Measurements from ENCODE around the gene ANKRD13C.
"Not testable (repeated sequence)": the region's sequence is repeated elsewhere in the genome, so short reads cannot be mapped to it uniquely, and the experiment has no call there.

ANKRD13C gene

GRCh38 chr1:70355111-70355407, 537 bp upstream of the ANKRD13C start:
- Histone ChIP-seq H3K27ac (no peak overlapping the region), H3K27me3 (peaks cover 38% of the 10 kb centered on the region), H3K4me3 (ENCODE audit: low read depth in 1 of 2, low read length in 1 of 2) (peak overlapping the region; percentile 78 to 80), H3K4me1 (ENCODE audit: control insufficient read depth in 1 of 2, insufficient read depth in 1 of 2, low read depth in 1 of 2, low read length in 1 of 2) (peaks cover 13 to 24% of the 10 kb centered on the region in 2 experiments), H3K36me3 (no peaks in the 10 kb centered on the region), H3K9me3 (no peaks in the 10 kb centered on the region)
- TF ChIP-seq, protein P1, sequence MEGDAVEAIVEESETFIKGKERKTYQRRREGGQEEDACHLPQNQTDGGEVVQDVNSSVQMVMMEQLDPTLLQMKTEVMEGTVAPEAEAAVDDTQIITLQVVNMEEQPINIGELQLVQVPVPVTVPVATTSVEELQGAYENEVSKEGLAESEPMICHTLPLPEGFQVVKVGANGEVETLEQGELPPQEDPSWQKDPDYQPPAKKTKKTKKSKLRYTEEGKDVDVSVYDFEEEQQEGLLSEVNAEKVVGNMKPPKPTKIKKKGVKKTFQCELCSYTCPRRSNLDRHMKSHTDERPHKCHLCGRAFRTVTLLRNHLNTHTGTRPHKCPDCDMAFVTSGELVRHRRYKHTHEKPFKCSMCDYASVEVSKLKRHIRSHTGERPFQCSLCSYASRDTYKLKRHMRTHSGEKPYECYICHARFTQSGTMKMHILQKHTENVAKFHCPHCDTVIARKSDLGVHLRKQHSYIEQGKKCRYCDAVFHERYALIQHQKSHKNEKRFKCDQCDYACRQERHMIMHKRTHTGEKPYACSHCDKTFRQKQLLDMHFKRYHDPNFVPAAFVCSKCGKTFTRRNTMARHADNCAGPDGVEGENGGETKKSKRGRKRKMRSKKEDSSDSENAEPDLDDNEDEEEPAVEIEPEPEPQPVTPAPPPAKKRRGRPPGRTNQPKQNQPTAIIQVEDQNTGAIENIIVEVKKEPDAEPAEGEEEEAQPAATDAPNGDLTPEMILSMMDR (IDR thresholded peaks at IDR 0.05), result no peak

GRCh38 chr1:70353601-70354331, 756 bp downstream of the ANKRD13C start:
- Histone ChIP-seq H3K27me3 (peaks cover 38% of the 10 kb centered on the region), H3K9me3 (no peaks in the 10 kb centered on the region), H3K4me1 (ENCODE audit: control insufficient read depth in 1 of 2, insufficient read depth in 1 of 2, low read depth in 1 of 2, low read length in 1 of 2) (peaks cover 13 to 24% of the 10 kb centered on the region in 2 experiments), H3K27ac (peak overlapping the region; percentile 62), H3K4me3 (ENCODE audit: low read depth in 1 of 2, low read length in 1 of 2) (peak overlapping the region; percentile 78 to 80), H3K36me3 (no peaks in the 10 kb centered on the region)
- TF ChIP-seq, protein P1 (IDR thresholded peaks at IDR 0.05), result no peak

DNA sequence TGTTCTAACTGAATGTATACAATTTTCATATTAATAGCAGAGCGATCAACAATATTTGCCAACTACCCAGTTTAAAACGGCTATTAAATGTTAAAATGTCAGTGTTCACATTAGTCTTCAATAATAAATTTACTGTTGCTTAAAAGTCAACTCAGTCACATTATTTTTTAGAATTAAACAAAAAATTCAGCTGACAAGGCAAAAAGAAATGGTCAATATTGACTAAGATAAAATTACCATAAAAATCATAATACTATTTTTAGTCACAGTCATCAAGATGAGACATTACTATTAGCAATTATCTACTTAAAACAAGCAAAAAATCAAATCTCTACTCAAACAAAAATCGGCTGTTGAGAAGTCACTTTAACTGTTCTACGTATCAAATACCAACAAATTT, 1.5 kb downstream of the ANKRD13C start:
- no peak overlapping the region for H3K4me3 ChIP-seq (ENCODE audit: low read depth in 1 of 2, low read length in 1 of 2)
- H3K4me1 ChIP-seq (ENCODE audit: control insufficient read depth in 1 of 2, insufficient read depth in 1 of 2, low read depth in 1 of 2, low read length in 1 of 2), result peaks cover 13 to 24% of the 10 kb centered on the region in 2 experiments
- no peak overlapping the region for H3K27ac ChIP-seq

GRCh38 chr1:70349799-70350198, 4.7 kb downstream of the ANKRD13C start:
- peaks cover 23% of the 10 kb centered on the region for H3K27me3 ChIP-seq
- H3K4me3 ChIP-seq (ENCODE audit: low read depth in 1 of 2, low read length in 1 of 2); H3K9me3 ChIP-seq; H3K27ac ChIP-seq; H3K36me3 ChIP-seq: not testable (repeated sequence)
- H3K4me1 ChIP-seq (ENCODE audit: control insufficient read depth in 1 of 2, insufficient read depth in 1 of 2, low read depth in 1 of 2, low read length in 1 of 2), result peaks cover 10 to 18% of the 10 kb centered on the region in 2 experiments

More for the DNA sequence above, 1.5 kb downstream of the ANKRD13C start:
- Histone ChIP-seq H3K27me3 (peaks cover 38% of the 10 kb centered on the region), H3K9me3 (no peaks in the 10 kb centered on the region), H3K36me3 (no peaks in the 10 kb centered on the region)
- TF ChIP-seq, protein P1 (IDR thresholded peaks at IDR 0.05), result no peak

DNA sequence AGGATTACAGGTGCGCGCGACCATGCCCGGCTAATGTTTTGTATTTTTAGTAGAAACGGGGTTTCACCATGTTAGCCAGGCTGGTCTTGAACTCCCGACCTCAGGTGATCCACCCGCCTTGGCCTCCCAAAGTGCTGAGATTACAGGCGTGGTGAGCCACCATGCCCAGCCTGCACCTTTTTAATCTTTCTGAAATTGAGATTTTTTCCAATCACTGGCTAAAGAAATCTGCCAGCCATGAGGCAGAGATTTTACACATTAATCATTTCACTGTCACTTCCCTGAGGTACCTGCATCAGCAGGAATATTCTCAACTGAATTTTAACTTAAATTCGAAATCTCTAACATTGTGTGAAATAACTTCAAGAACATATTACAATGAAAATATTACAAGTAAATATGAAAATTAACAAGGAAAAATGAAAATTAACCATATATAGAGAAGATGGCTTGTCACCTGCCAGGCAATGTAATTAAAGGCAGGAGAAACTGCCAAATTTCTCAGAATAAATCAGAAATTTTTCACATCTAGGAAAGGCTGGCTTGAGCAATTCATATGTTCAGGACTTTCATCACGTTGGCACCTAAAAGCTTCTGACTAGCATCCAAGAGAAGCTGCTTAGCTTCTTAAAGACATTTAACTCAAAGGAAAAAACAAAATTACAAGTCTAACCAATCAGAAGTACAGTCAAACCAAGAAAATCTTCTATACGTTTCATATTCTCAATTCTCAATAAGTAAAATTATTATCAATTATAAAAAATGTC, 5.9 kb downstream of the ANKRD13C start:
- H3K4me1 ChIP-seq (ENCODE audit: control insufficient read depth in 1 of 2, insufficient read depth in 1 of 2, low read depth in 1 of 2, low read length in 1 of 2), result peaks cover 4 to 6% of the 10 kb centered on the region in 2 experiments

GRCh38 chr1:70339644-70340043, 14.9 kb downstream of the ANKRD13C start:
- H3K36me3 ChIP-seq; H3K4me3 ChIP-seq (ENCODE audit: low read depth in 1 of 2, low read length in 1 of 2); H3K4me1 ChIP-seq (ENCODE audit: control insufficient read depth in 1 of 2, insufficient read depth in 1 of 2, low read depth in 1 of 2, low read length in 1 of 2); H3K9me3 ChIP-seq; H3K27ac ChIP-seq; H3K27me3 ChIP-seq: not testable (repeated sequence)

More for the DNA sequence above, 5.9 kb downstream of the ANKRD13C start:
- no peak overlapping the region for H3K4me3 ChIP-seq (ENCODE audit: low read depth in 1 of 2, low read length in 1 of 2)
- no peaks in the 10 kb centered on the region for H3K9me3 ChIP-seq
- H3K27ac ChIP-seq, result no peak overlapping the region
- H3K36me3 ChIP-seq, result no peaks in the 10 kb centered on the region
- peaks cover 11% of the 10 kb centered on the region for H3K27me3 ChIP-seq
- TF ChIP-seq, protein P1 (IDR thresholded peaks at IDR 0.05), result no peak
